LNCAP (cell line): ENCODE measurements around the gene LSM8.

Source experiments
- TF ChIP-seq, protein P1 (sequence below): fragments of 450-650 bp; IDR thresholded peaks from 2 replicates; pipeline ENCODE4 v1.5.1; 2017; ENCODE audit warnings: mild to moderate bottlenecking

The LSM8 gene

GRCh38 chr7:118153551-118154177 is 30.3 kb upstream of the LSM8 start:
- TF ChIP-seq, protein P1, sequence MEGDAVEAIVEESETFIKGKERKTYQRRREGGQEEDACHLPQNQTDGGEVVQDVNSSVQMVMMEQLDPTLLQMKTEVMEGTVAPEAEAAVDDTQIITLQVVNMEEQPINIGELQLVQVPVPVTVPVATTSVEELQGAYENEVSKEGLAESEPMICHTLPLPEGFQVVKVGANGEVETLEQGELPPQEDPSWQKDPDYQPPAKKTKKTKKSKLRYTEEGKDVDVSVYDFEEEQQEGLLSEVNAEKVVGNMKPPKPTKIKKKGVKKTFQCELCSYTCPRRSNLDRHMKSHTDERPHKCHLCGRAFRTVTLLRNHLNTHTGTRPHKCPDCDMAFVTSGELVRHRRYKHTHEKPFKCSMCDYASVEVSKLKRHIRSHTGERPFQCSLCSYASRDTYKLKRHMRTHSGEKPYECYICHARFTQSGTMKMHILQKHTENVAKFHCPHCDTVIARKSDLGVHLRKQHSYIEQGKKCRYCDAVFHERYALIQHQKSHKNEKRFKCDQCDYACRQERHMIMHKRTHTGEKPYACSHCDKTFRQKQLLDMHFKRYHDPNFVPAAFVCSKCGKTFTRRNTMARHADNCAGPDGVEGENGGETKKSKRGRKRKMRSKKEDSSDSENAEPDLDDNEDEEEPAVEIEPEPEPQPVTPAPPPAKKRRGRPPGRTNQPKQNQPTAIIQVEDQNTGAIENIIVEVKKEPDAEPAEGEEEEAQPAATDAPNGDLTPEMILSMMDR = peak; percentile 86

DNA sequence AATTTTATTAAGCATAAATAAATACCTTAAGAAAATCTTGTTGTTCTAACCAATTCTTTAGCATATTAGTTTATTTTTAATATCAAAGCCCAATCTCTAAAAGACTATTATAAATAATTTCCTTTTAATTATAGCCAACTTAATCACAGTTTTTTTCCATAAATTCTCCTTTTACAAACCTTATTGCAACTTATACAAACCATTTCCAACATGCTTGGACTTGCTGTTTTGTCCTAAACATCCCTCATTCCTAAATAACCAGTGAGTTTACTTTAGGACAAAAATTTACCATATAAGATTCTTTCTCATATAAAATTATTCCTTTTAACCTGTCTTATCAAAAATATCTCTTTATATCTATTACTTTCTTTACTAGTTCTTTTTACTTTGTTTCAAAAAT is 25.2 kb upstream of the LSM8 start:
- TF ChIP-seq, protein P1 = no peak

DNA sequence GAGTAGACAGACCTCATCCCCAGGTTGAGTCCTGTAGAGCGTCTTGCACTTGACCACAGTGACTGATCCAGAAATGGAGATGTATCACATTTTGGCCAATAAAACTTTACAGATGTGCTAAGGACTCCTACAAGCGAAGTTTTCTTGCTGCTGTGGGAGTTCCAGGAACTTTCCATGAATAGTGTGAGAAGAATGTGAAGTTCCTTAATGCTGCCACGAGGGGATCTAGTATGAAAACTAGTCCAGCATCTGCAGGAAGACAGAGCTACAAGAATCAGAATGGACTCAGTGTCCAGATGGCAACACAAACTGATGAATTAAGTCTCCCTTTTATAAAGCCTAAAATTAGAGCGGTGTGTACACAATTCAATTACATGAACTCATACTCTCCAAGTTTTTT is 14.8 kb upstream of the LSM8 start:
- TF ChIP-seq, protein P1 = no peak

DNA sequence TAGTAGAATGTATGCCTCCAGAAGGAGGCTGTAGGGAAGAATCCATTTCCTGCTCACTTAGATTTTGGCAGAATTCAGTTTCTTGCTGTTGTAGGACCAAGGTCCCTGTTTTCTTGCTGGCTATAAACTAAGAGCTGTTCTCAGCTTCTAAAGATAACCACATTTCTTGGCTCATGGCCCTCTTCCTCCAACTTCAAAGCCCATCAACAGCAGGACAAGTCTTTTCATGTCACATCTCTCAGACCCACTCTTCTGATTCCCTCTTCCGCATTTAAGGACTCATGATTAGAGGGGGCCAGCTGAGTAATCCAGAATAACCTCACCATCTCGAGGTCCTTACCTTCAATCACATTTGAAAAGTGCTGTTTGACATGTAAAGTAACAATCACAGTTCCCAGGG is 8.2 kb upstream of the LSM8 start:
- TF ChIP-seq, protein P1 = no peak

DNA sequence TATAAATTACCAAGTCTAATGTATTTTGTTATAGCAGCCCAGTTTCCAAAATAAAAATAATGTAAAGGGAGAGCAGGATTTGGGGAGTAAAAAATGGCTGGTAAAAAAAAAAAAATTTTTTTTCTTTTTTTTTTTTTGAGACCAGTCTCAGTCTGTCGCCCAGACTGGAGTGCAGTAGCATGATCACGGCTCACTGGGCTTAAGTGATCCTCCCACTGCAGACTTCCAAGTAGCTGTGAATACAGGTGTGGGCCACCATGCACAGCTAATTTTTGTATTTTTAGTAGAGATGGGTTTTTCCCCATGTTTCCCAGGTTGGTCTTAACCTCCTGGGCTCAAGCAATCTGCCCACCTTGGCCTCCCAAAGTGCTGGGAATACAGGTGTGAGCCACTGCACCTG is 4.8 kb upstream of the LSM8 start:
- TF ChIP-seq, protein P1 = no peak

GRCh38 chr7:118182593-118183427 is 1.2 kb upstream of the LSM8 start:
- TF ChIP-seq, protein P1 = no peak

GRCh38 chr7:118183428-118183785 is 557 bp upstream of the LSM8 start:
- TF ChIP-seq, protein P1 = no peak
